DND-41 (cell line): ENCODE measurements around the gene ASXL1.

Source experiments
- EZH2 ChIP-seq: IDR thresholded peaks from 3 replicates; pipeline ENCODE4 v1.6.1; 2012; ENCODE audit warnings: borderline replicate concordance, low read depth, mild to moderate bottlenecking, moderate library complexity, low read length, inconsistent platforms; ENCODE audit not compliant: severe bottlenecking
- TF ChIP-seq, protein P1 (sequence below): IDR thresholded peaks from 2 replicates; pipeline ENCODE4 v1.5.1; 2012; ENCODE audit warnings: borderline replicate concordance, low read length, moderate library complexity, mild to moderate bottlenecking; ENCODE audit not compliant: poor library complexity, severe bottlenecking; ENCODE audit errors: extremely low read depth

DNA sequence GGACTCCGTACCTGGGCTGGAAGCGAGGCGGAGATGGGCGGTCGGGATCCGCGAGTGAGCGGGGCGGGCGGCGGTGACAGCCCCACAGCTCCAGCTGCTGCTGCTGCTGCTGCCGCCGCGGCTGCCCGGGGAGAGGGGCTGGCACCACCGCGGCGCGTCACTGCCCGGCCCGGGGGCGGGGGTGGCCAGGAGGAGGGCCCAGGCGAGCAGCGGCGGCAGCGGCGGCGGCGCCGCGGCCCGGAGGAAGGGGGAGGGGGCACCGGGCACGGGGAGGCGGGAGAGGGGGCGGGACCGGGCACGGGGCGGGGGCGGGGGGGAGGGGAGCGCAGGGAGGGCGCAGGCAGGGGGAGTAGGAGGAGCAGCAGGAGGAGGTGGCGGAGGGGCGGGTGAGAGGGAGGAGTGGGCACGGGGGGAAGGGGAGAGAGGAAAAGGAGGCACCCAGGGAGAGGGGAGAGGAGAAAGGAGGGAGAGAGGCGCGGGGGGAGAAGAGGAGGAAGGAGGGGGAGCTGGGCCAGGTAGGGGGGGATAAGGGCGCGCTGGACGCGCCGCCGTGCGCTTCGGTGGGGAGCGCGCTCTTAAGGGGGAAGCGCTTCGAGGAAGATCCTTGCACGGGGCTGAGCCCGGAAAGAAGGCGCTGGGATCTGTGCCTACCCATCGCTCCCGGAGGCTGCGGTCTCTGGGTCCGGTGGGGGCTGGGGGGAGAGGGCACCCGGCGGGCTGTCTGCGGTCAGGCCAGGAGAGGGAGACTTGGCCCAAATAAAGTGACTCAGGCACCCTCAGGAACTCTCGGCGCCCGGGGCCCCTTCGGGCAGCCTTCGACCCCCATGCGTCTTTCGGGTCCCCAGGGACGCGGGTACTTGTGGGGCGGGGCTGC, 125.5 kb downstream of the ASXL1 start:
- TF ChIP-seq, protein P1, sequence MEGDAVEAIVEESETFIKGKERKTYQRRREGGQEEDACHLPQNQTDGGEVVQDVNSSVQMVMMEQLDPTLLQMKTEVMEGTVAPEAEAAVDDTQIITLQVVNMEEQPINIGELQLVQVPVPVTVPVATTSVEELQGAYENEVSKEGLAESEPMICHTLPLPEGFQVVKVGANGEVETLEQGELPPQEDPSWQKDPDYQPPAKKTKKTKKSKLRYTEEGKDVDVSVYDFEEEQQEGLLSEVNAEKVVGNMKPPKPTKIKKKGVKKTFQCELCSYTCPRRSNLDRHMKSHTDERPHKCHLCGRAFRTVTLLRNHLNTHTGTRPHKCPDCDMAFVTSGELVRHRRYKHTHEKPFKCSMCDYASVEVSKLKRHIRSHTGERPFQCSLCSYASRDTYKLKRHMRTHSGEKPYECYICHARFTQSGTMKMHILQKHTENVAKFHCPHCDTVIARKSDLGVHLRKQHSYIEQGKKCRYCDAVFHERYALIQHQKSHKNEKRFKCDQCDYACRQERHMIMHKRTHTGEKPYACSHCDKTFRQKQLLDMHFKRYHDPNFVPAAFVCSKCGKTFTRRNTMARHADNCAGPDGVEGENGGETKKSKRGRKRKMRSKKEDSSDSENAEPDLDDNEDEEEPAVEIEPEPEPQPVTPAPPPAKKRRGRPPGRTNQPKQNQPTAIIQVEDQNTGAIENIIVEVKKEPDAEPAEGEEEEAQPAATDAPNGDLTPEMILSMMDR, result no peak
- TF ChIP-seq EZH2, result no peak
